SK-N-SH (cell line): ENCODE measurements around the gene KIF16B. TPM values are rescaled to one million over a fixed set of nuclear protein-coding genes. Genes with fewer than 3 reads are reported as not detected.

Experiments used
- CTCF ChIA-PET: fragments of 300-600, 350-600 bp; formaldehyde crosslinking; extraction: SDS; loops from one replicate; lab custom pipeline; 2021; lab: Yijun Ruan, JAX
- POLR2A ChIA-PET: fragments of 350-600 bp; sonication (Branson Sonifier 250); formaldehyde crosslinking; extraction: SDS; loops from one replicate; lab custom pipeline; 2020; ENCODE audit warnings: antibody characterized with exemption, inconsistent platforms; lab: Yijun Ruan, JAX
- DNase-seq: peaks from one replicate; pipeline ENCODE4 v3.0.0; 2012
- H2AFZ ChIP-seq: fragments of 200-600 bp; sonication (generic); 2 replicates; pipeline ENCODE4 v1.8.1; 2016; ENCODE audit warnings: antibody characterized with exemption, mild to moderate bottlenecking, low read depth
- H3F3A ChIP-seq: fragments of 200-600 bp; sonication (generic); replicated peaks from 2 replicates; pipeline ENCODE3; 2016; ENCODE audit warnings: antibody characterized with exemption, mild to moderate bottlenecking; ENCODE audit not compliant: insufficient read depth
- H3K27ac ChIP-seq, 2 experiments: fragments of 200-500 bp in 1 of 2; fragments of 200-600 bp in 1 of 2; sonication (Bioruptor generic) in 1 of 2; sonication (generic), shearing (Covaris generic) in 1 of 2; 2 replicates each; pipeline versions ENCODE4 v1.5.1 to v1.6.1; 2014 to 2016; ENCODE audit warnings: low read depth in 2 of 2, inconsistent platforms in 1 of 2, low read length in 1 of 2, mild to moderate bottlenecking in 1 of 2, mixed read lengths in 1 of 2
- H3K27me3 ChIP-seq: fragments of 200-600 bp; sonication (generic), shearing (Covaris generic); 2 replicates; pipeline ENCODE4 v1.6.1; 2016; ENCODE audit warnings: mixed run types; ENCODE audit not compliant: insufficient read depth
- H3K36me3 ChIP-seq, 2 experiments: fragments of 200-500 bp in 1 of 2; fragments of 200-600 bp in 1 of 2; sonication (Bioruptor generic) in 1 of 2; sonication (generic) in 1 of 2; replicated peaks in 1 of 2; 2 replicates each; pipeline versions ENCODE3 to v1.5.1; 2014 to 2016; ENCODE audit warnings: low read length in 1 of 2, mild to moderate bottlenecking in 1 of 2; ENCODE audit not compliant: insufficient read depth in 2 of 2, control insufficient read depth in 1 of 2
- H3K4me1 ChIP-seq, 2 experiments: fragments of 200-500 bp in 1 of 2; fragments of 200-600 bp in 1 of 2; sonication (Bioruptor generic) in 1 of 2; sonication (generic), shearing (Covaris generic) in 1 of 2; 2 replicates each; pipeline versions ENCODE4 v1.5.1 to v1.6.1; 2014 to 2016; ENCODE audit warnings: low read depth in 1 of 2, low read length in 1 of 2, mixed run types in 1 of 2; ENCODE audit not compliant: insufficient read depth in 2 of 2, control insufficient read depth in 1 of 2
- H3K4me2 ChIP-seq: fragments of 200-600 bp; sonication (generic), shearing (Covaris generic); 2 replicates; pipeline ENCODE4 v1.6.1; 2017; ENCODE audit warnings: mixed run types
- H3K4me3 ChIP-seq, 2 experiments: fragments of 200-500 bp in 1 of 2; fragments of 200-600 bp in 1 of 2; sonication (Bioruptor generic) in 1 of 2; sonication (generic), shearing (Covaris generic) in 1 of 2; 2 replicates each; pipeline versions ENCODE4 v1.5.1 to v1.8.1; 2014 to 2016; ENCODE audit warnings: low read depth in 2 of 2, inconsistent platforms in 1 of 2, low read length in 1 of 2, mild to moderate bottlenecking in 1 of 2, mixed read lengths in 1 of 2, moderate library complexity in 1 of 2
- H3K79me2 ChIP-seq: fragments of 200-600 bp; sonication (generic); 2 replicates; pipeline ENCODE4 v1.8.1; 2017; ENCODE audit warnings: mild to moderate bottlenecking; ENCODE audit not compliant: insufficient read depth
- H3K9ac ChIP-seq: fragments of 200-600 bp; sonication (generic); 2 replicates; pipeline ENCODE4 v1.6.1; 2017; ENCODE audit warnings: mixed run types
- H3K9me2 ChIP-seq: fragments of 200-600 bp; sonication (generic); 2 replicates; pipeline ENCODE4 v1.6.1; 2017; ENCODE audit warnings: mixed run types
- H3K9me3 ChIP-seq: fragments of 200-600 bp; sonication (generic); 2 replicates; pipeline ENCODE4 v1.6.1; 2017; ENCODE audit warnings: mixed run types, mild to moderate bottlenecking, moderate library complexity
- H4K20me1 ChIP-seq: fragments of 200-600 bp; sonication (generic); 2 replicates; pipeline ENCODE4 v1.6.1; 2017; ENCODE audit warnings: mild to moderate bottlenecking, mixed run types; ENCODE audit not compliant: insufficient read depth
- CHD2 ChIP-seq: fragments of 150-350 bp; IDR thresholded peaks from 2 replicates; pipeline ENCODE4 v1.6.1; 2018; ENCODE audit warnings: low read length; ENCODE audit not compliant: partially characterized antibody
- ELF1 ChIP-seq: IDR thresholded peaks from 2 replicates; pipeline ENCODE4 v1.4.0; 2012
- EP300 ChIP-seq, 2 experiments: IDR thresholded peaks; 2 replicates each; pipeline versions ENCODE4 v1.4.0 to v1.6.1; 2012; ENCODE audit warnings: borderline replicate concordance in 1 of 2, low read depth in 1 of 2, low read length in 1 of 2
- EZH2phosphoT487 ChIP-seq: fragments of 200-600 bp; sonication (generic); IDR thresholded peaks from 2 replicates; pipeline ENCODE4 v1.6.1; 2017; ENCODE audit warnings: low read depth, mixed run types, mild to moderate bottlenecking, antibody characterized with exemption, moderate library complexity, borderline replicate concordance
- FOXJ3 ChIP-seq: sonication (generic); formaldehyde crosslinking; IDR thresholded peaks from 2 replicates; pipeline ENCODE4 v1.5.1; 2020; ENCODE audit warnings: mild to moderate bottlenecking, missing genetic modification reagents
- FOXM1 ChIP-seq: IDR thresholded peaks from 2 replicates; pipeline ENCODE4 v1.4.0; 2012; ENCODE audit warnings: low read depth, mild to moderate bottlenecking
- GABPA ChIP-seq: IDR thresholded peaks from 2 replicates; pipeline ENCODE4 v1.4.0; 2012; ENCODE audit warnings: low read depth, mild to moderate bottlenecking
- GATA2 ChIP-seq: sonication (generic); formaldehyde crosslinking; IDR thresholded peaks from 2 replicates; pipeline ENCODE4 v1.5.0; 2020; ENCODE audit warnings: mild to moderate bottlenecking, missing genetic modification reagents
- JUND ChIP-seq: IDR thresholded peaks from 2 replicates; pipeline ENCODE4 v1.4.0; 2012
- MEF2A ChIP-seq: IDR thresholded peaks from 2 replicates; pipeline ENCODE4 v1.4.0; 2012; ENCODE audit warnings: low read depth, borderline replicate concordance
- PBX3 ChIP-seq: IDR thresholded peaks from 2 replicates; pipeline ENCODE4; 2012
- POLR2AphosphoS5 ChIP-seq: IDR thresholded peaks from 2 replicates; pipeline ENCODE4 v1.6.1; 2012; ENCODE audit warnings: low read depth, low read length
- RAD21 ChIP-seq: IDR thresholded peaks from 2 replicates; pipeline ENCODE4 v1.6.1; 2012; ENCODE audit warnings: mild to moderate bottlenecking, low read length
- RXRA ChIP-seq: IDR thresholded peaks from 2 replicates; pipeline ENCODE4 v1.4.0; 2012; ENCODE audit warnings: low read depth, mild to moderate bottlenecking, borderline replicate concordance
- SIN3A ChIP-seq: IDR thresholded peaks from 2 replicates; pipeline ENCODE4 v1.6.1; 2012; ENCODE audit warnings: low read depth, mild to moderate bottlenecking, low read length, moderate library complexity, borderline replicate concordance
- TEAD4 ChIP-seq: IDR thresholded peaks from 2 replicates; pipeline ENCODE4 v1.4.0; 2012; ENCODE audit warnings: mild to moderate bottlenecking, borderline replicate concordance; ENCODE audit not compliant: insufficient read depth
- ZBTB33 ChIP-seq: IDR thresholded peaks from 2 replicates; pipeline ENCODE4 v1.4.0; 2012; ENCODE audit warnings: low read depth, borderline replicate concordance
- WGBS: methylation state at CpG from one replicate; pipeline ENCODE4 v1.1.6; 2017; ENCODE audit warnings: low lambda C conversion rate; 5-methylcytosine and 5-hydroxymethylcytosine counted together
- polyA plus RNA-seq, 3 experiments: library from polyadenylated mRNA; depleted of rRNA; stranded (reverse); fragments of >200 nt; gene quantifications; 2 replicates each; pipeline ENCODE4 v1.2.3, GENCODE V29; 2012
- TF ChIP-seq, protein P1 (sequence below): IDR thresholded peaks from 2 replicates; pipeline ENCODE4 v1.6.1; 2012; ENCODE audit warnings: mild to moderate bottlenecking, low read depth, low read length, moderate library complexity
- TF ChIP-seq, protein P2 (sequence below): fragments of 200-600 bp; sonication (generic); IDR thresholded peaks from 2 replicates; pipeline ENCODE4 v1.6.1; 2017; ENCODE audit warnings: antibody characterized with exemption, mild to moderate bottlenecking, moderate library complexity
- TF ChIP-seq, protein P3 (sequence below): IDR thresholded peaks from 2 replicates; pipeline ENCODE4 v1.4.0; 2012; ENCODE audit warnings: low read depth

Gene KIF16B
- polyA plus RNA-seq, 1 of the 3 experiments (the other 2 are of a cell fraction): 3.3 TPM

DNA sequence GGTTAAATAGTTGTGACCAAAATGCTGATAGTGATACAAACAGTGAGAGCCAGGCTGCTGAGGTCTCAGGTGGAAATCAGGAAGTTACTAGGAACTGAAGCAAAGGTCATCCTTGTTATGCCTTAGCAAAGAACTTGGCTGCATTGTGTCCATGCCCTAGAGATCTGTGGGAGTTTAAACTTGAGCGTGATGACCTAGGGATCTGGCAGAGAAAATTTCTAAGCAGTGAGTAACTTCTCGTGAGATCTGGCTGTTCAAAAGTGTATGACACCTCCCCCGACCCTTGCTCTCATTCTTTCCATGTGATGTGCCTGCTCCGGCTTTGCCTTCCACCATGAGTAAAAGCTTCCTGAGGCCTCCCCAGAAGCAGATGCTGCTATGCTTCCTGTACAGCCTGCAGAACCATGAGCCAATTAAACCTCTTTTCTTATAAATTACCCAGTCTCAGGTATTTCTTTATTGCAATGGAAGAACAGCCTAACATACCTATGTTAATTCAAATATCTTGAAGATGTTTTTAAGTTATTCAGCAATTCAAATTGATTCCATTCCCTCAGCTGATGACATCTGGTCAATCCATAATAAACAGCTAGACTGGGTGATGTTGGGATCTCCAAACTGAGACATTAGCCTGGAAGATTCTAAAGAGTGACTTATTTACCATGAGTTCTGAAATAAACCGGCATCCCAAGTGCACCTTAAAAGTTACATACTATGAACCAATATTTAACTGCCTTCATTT is 33.8 kb downstream of the KIF16B start:
- H3F3A ChIP-seq: no peaks in the 10 kb centered on the region
- no peaks in the 10 kb centered on the region for H3K4me1 ChIP-seq
- H3K4me3 ChIP-seq: no peak overlapping the region
- H3K9me2 ChIP-seq: no peaks in the 10 kb centered on the region
- H3K9me3 ChIP-seq: no peaks in the 10 kb centered on the region
- TF ChIP-seq EZH2phosphoT487 (no peak), TEAD4 (no peak), POLR2AphosphoS5 (no peak), CHD2 (no peak), GATA2 (CRISPR knock-in tag) (no peak), FOXM1 (no peak), EP300 (IDR thresholded peaks at IDR 0.05; ENCODE audit: borderline replicate concordance in 1 of 2, low read depth in 1 of 2, low read length in 1 of 2) (no peak), ELF1 (no peak), SIN3A (no peak)
- TF ChIP-seq, protein P1, sequence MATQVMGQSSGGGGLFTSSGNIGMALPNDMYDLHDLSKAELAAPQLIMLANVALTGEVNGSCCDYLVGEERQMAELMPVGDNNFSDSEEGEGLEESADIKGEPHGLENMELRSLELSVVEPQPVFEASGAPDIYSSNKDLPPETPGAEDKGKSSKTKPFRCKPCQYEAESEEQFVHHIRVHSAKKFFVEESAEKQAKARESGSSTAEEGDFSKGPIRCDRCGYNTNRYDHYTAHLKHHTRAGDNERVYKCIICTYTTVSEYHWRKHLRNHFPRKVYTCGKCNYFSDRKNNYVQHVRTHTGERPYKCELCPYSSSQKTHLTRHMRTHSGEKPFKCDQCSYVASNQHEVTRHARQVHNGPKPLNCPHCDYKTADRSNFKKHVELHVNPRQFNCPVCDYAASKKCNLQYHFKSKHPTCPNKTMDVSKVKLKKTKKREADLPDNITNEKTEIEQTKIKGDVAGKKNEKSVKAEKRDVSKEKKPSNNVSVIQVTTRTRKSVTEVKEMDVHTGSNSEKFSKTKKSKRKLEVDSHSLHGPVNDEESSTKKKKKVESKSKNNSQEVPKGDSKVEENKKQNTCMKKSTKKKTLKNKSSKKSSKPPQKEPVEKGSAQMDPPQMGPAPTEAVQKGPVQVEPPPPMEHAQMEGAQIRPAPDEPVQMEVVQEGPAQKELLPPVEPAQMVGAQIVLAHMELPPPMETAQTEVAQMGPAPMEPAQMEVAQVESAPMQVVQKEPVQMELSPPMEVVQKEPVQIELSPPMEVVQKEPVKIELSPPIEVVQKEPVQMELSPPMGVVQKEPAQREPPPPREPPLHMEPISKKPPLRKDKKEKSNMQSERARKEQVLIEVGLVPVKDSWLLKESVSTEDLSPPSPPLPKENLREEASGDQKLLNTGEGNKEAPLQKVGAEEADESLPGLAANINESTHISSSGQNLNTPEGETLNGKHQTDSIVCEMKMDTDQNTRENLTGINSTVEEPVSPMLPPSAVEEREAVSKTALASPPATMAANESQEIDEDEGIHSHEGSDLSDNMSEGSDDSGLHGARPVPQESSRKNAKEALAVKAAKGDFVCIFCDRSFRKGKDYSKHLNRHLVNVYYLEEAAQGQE: no peak
- H2AFZ ChIP-seq: no peak overlapping the region
- no peaks in the 10 kb centered on the region for H3K79me2 ChIP-seq
- no peak overlapping the region for H3K27ac ChIP-seq
- H3K36me3 ChIP-seq: no peaks in the 10 kb centered on the region
- H3K9ac ChIP-seq: no peak overlapping the region
- ChIA-PET POLR2A (no interaction called here), CTCF (no interaction called here)
- H3K27me3 ChIP-seq: no peaks in the 10 kb centered on the region
- WGBS: 79% methylated on average over 5 of the region's 5 CpGs
- no peak overlapping the region for H3K4me2 ChIP-seq
- no peaks in the 10 kb centered on the region for H4K20me1 ChIP-seq
- DNase-seq: no peak

DNA sequence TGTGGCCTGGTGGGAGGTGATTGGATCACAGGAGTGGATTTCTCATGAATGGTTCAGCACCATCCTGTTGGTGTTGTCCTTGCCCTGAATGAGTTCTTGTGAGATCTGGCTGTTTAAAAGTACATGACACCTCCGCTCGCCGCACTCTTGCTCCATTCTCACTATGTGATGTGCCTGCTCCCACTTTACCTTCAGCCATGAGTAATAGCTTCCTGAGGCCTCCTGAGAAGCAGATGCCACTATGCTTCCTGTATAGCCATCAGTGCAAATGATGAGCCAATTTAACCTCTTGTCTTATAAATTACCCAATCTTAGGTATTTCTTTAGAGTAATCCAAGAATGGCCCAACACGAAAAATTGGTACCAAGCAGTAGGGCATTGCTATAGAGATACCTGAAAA is 34.5 kb downstream of the KIF16B start:
- Histone ChIP-seq H3K4me3 (no peak overlapping the region), H3K4me2 (no peak overlapping the region), H3K9me2 (no peaks in the 10 kb centered on the region), H2AFZ (no peak overlapping the region), H3F3A (no peaks in the 10 kb centered on the region), H4K20me1 (no peaks in the 10 kb centered on the region), H3K4me1 (no peaks in the 10 kb centered on the region), H3K9ac (no peak overlapping the region), H3K36me3 (no peaks in the 10 kb centered on the region), H3K9me3 (no peaks in the 10 kb centered on the region), H3K79me2 (no peaks in the 10 kb centered on the region), H3K27ac (no peak overlapping the region), H3K27me3 (no peaks in the 10 kb centered on the region)
- ChIA-PET POLR2A (no interaction called here), CTCF (no interaction called here)
- 94% methylated on average over 4 of the region's 4 CpGs for WGBS
- no peak for DNase-seq
- TF ChIP-seq MEF2A: no peak
- TF ChIP-seq EZH2phosphoT487: no peak
- no peak for TF ChIP-seq ZBTB33
- TF ChIP-seq JUND: no peak
- TF ChIP-seq, protein P2, sequence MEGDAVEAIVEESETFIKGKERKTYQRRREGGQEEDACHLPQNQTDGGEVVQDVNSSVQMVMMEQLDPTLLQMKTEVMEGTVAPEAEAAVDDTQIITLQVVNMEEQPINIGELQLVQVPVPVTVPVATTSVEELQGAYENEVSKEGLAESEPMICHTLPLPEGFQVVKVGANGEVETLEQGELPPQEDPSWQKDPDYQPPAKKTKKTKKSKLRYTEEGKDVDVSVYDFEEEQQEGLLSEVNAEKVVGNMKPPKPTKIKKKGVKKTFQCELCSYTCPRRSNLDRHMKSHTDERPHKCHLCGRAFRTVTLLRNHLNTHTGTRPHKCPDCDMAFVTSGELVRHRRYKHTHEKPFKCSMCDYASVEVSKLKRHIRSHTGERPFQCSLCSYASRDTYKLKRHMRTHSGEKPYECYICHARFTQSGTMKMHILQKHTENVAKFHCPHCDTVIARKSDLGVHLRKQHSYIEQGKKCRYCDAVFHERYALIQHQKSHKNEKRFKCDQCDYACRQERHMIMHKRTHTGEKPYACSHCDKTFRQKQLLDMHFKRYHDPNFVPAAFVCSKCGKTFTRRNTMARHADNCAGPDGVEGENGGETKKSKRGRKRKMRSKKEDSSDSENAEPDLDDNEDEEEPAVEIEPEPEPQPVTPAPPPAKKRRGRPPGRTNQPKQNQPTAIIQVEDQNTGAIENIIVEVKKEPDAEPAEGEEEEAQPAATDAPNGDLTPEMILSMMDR: no peak
- no peak for TF ChIP-seq FOXJ3 (CRISPR knock-in tag)
- no peak for TF ChIP-seq RXRA
- TF ChIP-seq, protein P3, sequence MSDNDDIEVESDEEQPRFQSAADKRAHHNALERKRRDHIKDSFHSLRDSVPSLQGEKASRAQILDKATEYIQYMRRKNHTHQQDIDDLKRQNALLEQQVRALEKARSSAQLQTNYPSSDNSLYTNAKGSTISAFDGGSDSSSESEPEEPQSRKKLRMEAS: no peak
- TF ChIP-seq RAD21: no peak
- TF ChIP-seq GABPA: no peak
- TF ChIP-seq PBX3: no peak
